IPS-20b (cell line): ENCODE results near the gene C11orf24.

Experiments
- H3K27ac ChIP-seq: one replicate; pipeline ENCODE4 v1.5.1; 2013; ENCODE audit warnings: low read length
- H3K27me3 ChIP-seq: 2 replicates; pipeline ENCODE4 v1.6.1; 2013; ENCODE audit warnings: mild to moderate bottlenecking, low read length, inconsistent platforms; ENCODE audit not compliant: insufficient read depth
- H3K36me3 ChIP-seq: 2 replicates; pipeline ENCODE4 v1.6.1; 2013; ENCODE audit warnings: low read depth, mild to moderate bottlenecking, inconsistent platforms, low read length, moderate library complexity; ENCODE audit not compliant: insufficient read depth
- H3K4me1 ChIP-seq: 2 replicates; pipeline ENCODE4 v1.6.1; 2013; ENCODE audit warnings: mild to moderate bottlenecking, control low read depth, inconsistent platforms, low read length, moderate library complexity; ENCODE audit not compliant: insufficient read depth
- H3K4me3 ChIP-seq: 2 replicates; pipeline ENCODE4 v1.5.1; 2013; ENCODE audit warnings: mild to moderate bottlenecking, low read length, inconsistent platforms
- H3K9ac ChIP-seq: 2 replicates; pipeline ENCODE4 v1.6.1; 2013; ENCODE audit warnings: low read depth, mild to moderate bottlenecking, inconsistent platforms, low read length, moderate library complexity
- H3K9me3 ChIP-seq: 2 replicates; pipeline ENCODE4 v1.6.1; 2013; ENCODE audit warnings: mild to moderate bottlenecking, low read depth, low read length, inconsistent platforms; ENCODE audit not compliant: insufficient read depth

C11orf24 gene

GRCh38 chr11:68282141-68282860 lies 10.5 kb upstream of the C11orf24 start:
- no peak overlapping the region for H3K9ac ChIP-seq
- no peak overlapping the region for H3K4me3 ChIP-seq
- no peaks in the 10 kb centered on the region for H3K36me3 ChIP-seq
- H3K27me3 ChIP-seq: no peaks in the 10 kb centered on the region
- no peaks in the 10 kb centered on the region; the same call in none of the 2 replicates for H3K4me1 ChIP-seq
- H3K9me3 ChIP-seq: no peaks in the 10 kb centered on the region
- H3K27ac ChIP-seq: no peak overlapping the region

GRCh38 chr11:68279676-68280075 lies 7.9 kb upstream of the C11orf24 start:
- H3K27ac ChIP-seq: no peak overlapping the region
- H3K27me3 ChIP-seq: no peaks in the 10 kb centered on the region
- H3K9ac ChIP-seq: no peak overlapping the region
- H3K4me1 ChIP-seq: no peaks in the 10 kb centered on the region; the same call in none of the 2 replicates
- H3K9me3 ChIP-seq: no peaks in the 10 kb centered on the region
- H3K36me3 ChIP-seq: no peaks in the 10 kb centered on the region
- no peak overlapping the region for H3K4me3 ChIP-seq

- Histone ChIP-seq H3K9ac (no peak overlapping the region), H3K9me3 (no peaks in the 10 kb centered on the region), H3K36me3 (no peaks in the 10 kb centered on the region), H3K27me3 (no peaks in the 10 kb centered on the region), H3K4me1 (no peaks in the 10 kb centered on the region; the same call in 1 of the 2 replicates), H3K27ac (no peak overlapping the region), H3K4me3 (no peak overlapping the region)
These were observed 5.1 kb upstream of the C11orf24 start for GRCh38 chr11:68276861-68277260.

- H3K9me3 ChIP-seq: no peaks in the 10 kb centered on the region
These were observed 4.1 kb upstream of the C11orf24 start for GRCh38 chr11:68275721-68276507.

GRCh38 chr11:68274306-68274705 lies 2.5 kb upstream of the C11orf24 start:
- Histone ChIP-seq H3K4me1 (peaks cover 4% of the 10 kb centered on the region; the same call in 1 of the 2 replicates), H3K27me3 (no peaks in the 10 kb centered on the region), H3K36me3 (no peaks in the 10 kb centered on the region), H3K9ac (no peak overlapping the region), H3K4me3 (no peak overlapping the region), H3K9me3 (no peaks in the 10 kb centered on the region), H3K27ac (no peak overlapping the region)

More at GRCh38 chr11:68275721-68276507, 4.1 kb upstream of the C11orf24 start:
- Histone ChIP-seq H3K4me3 (no peak overlapping the region), H3K27me3 (no peaks in the 10 kb centered on the region), H3K9ac (no peak overlapping the region), H3K36me3 (no peaks in the 10 kb centered on the region), H3K27ac (no peak overlapping the region), H3K4me1 (peaks cover under 1% of the 10 kb centered on the region; the same call in 1 of the 2 replicates)

- Histone ChIP-seq H3K9ac (peak overlapping the region; percentile 93; the same call in 1 of the 2 replicates), H3K4me3 (peak overlapping the region; percentile 98; the same call in 1 of the 2 replicates), H3K36me3 (no peaks in the 10 kb centered on the region), H3K9me3 (no peaks in the 10 kb centered on the region), H3K4me1 (peaks cover 4% of the 10 kb centered on the region; the same call in 1 of the 2 replicates), H3K27me3 (no peaks in the 10 kb centered on the region), H3K27ac (no peak overlapping the region)
These were observed 1.4 kb upstream of the C11orf24 start for GRCh38 chr11:68273026-68273738.

GRCh38 chr11:68271023-68271780 lies 571 bp downstream of the C11orf24 start:
- Histone ChIP-seq H3K4me3 (peak overlapping the region; percentile 98), H3K27me3 (no peaks in the 10 kb centered on the region), H3K4me1 (peaks cover 4% of the 10 kb centered on the region; the same call in 1 of the 2 replicates), H3K9ac (peak overlapping the region; percentile 93), H3K36me3 (peaks cover 19% of the 10 kb centered on the region), H3K9me3 (no peaks in the 10 kb centered on the region), H3K27ac (peak overlapping the region; percentile 11)

- Histone ChIP-seq H3K36me3 (peaks cover 27% of the 10 kb centered on the region), H3K9ac (peak overlapping the region; percentile 93), H3K4me1 (peaks cover 4% of the 10 kb centered on the region; the same call in 1 of the 2 replicates), H3K4me3 (peak overlapping the region; percentile 98), H3K27ac (no peak overlapping the region), H3K27me3 (no peaks in the 10 kb centered on the region), H3K9me3 (no peaks in the 10 kb centered on the region)
These were observed 1.4 kb downstream of the C11orf24 start for GRCh38 chr11:68270196-68271022.

- no peak overlapping the region for H3K9ac ChIP-seq
- no peak overlapping the region for H3K4me3 ChIP-seq
- no peaks in the 10 kb centered on the region for H3K27me3 ChIP-seq
- H3K4me1 ChIP-seq: peaks cover 4% of the 10 kb centered on the region; the same call in 1 of the 2 replicates
- H3K27ac ChIP-seq: no peak overlapping the region
- no peaks in the 10 kb centered on the region for H3K9me3 ChIP-seq
- peaks cover 34% of the 10 kb centered on the region for H3K36me3 ChIP-seq
These were observed 2.2 kb downstream of the C11orf24 start for GRCh38 chr11:68269414-68270081.

- Histone ChIP-seq H3K4me1 (peaks cover 4% of the 10 kb centered on the region; the same call in 1 of the 2 replicates), H3K27ac (no peak overlapping the region)
These were observed 3.9 kb downstream of the C11orf24 start for GRCh38 chr11:68267881-68268240.

More at GRCh38 chr11:68267881-68268240, 3.9 kb downstream of the C11orf24 start:
- no peaks in the 10 kb centered on the region for H3K9me3 ChIP-seq
- H3K9ac ChIP-seq: no peak overlapping the region
- H3K27me3 ChIP-seq: no peaks in the 10 kb centered on the region
- no peak overlapping the region for H3K4me3 ChIP-seq
- H3K36me3 ChIP-seq: peaks cover 47% of the 10 kb centered on the region
